Measurements from ENCODE around the gene TMEM63C.

TMEM63C gene

DNA sequence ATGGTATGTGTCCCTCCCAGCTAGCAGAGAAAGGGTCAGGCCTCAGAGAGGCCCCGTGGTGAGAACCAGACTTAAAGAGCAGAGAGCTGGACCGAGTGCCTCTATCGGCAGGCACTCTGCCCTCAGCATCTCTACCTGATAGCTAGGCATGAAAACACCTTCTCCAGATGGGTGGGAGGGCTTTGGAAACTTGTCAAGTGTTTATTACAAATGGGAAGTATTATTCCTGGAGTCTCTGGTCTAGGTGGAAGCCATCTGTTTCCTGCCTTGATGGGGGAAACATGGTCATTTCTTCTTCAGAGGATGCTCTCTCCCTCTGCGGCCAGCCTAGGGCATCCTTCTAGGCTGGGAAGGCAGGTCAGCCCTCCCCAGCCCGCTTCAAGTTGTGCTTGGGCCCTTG, 2.3 kb downstream of the TMEM63C start:
- H3K4me3 ChIP-seq (IDR thresholded peaks at IDR 0.05; ENCODE audit: insufficient read depth, low read depth, low read length), result no peak overlapping the region
- H3K4me1 ChIP-seq (ENCODE audit: low read depth, poor library complexity, severe bottlenecking), result peaks cover 9% of the 10 kb centered on the region
- no peak overlapping the region for H3K4me2 ChIP-seq
- no peak overlapping the region for H3K27ac ChIP-seq
- H3K79me2 ChIP-seq (ENCODE audit: insufficient read depth, low read depth), result no peaks in the 10 kb centered on the region
- H4K20me1 ChIP-seq (ENCODE audit: insufficient read depth), result no peaks in the 10 kb centered on the region
- H3K36me3 ChIP-seq (ENCODE audit: insufficient read depth), result no peaks in the 10 kb centered on the region
- TF ChIP-seq CTCF (conservative IDR thresholded peaks at IDR 0.05; ENCODE audit: low read depth, low read length), result no peak
- no peak overlapping the region for H2AFZ ChIP-seq (ENCODE audit: low read depth)
- H3K9ac ChIP-seq, result no peak overlapping the region
- no peaks in the 10 kb centered on the region for H3K27me3 ChIP-seq (ENCODE audit: insufficient read depth, low read depth)

GRCh38 chr14:77184396-77185092, 2.9 kb downstream of the TMEM63C start:
- peaks cover 9% of the 10 kb centered on the region for H3K4me1 ChIP-seq (ENCODE audit: low read depth, poor library complexity, severe bottlenecking)
- H3K27me3 ChIP-seq (ENCODE audit: insufficient read depth, low read depth), result no peaks in the 10 kb centered on the region
- no peak overlapping the region for H3K4me3 ChIP-seq (IDR thresholded peaks at IDR 0.05; ENCODE audit: insufficient read depth, low read depth, low read length)
- no peak overlapping the region for H3K9ac ChIP-seq
- H2AFZ ChIP-seq (ENCODE audit: low read depth), result no peak overlapping the region
- TF ChIP-seq CTCF (conservative IDR thresholded peaks at IDR 0.05; ENCODE audit: low read depth, low read length), result no peak
- no peaks in the 10 kb centered on the region for H4K20me1 ChIP-seq (ENCODE audit: insufficient read depth)
- H3K79me2 ChIP-seq (ENCODE audit: insufficient read depth, low read depth), result no peaks in the 10 kb centered on the region
- H3K4me2 ChIP-seq, result no peak overlapping the region
- no peaks in the 10 kb centered on the region for H3K36me3 ChIP-seq (ENCODE audit: insufficient read depth)
- H3K27ac ChIP-seq, result no peak overlapping the region

- no peak overlapping the region for H2AFZ ChIP-seq (ENCODE audit: low read depth)
- no peak overlapping the region for H3K9ac ChIP-seq
- no peaks in the 10 kb centered on the region for H4K20me1 ChIP-seq (ENCODE audit: insufficient read depth)
- H3K4me1 ChIP-seq (ENCODE audit: low read depth, poor library complexity, severe bottlenecking), result peaks cover 9% of the 10 kb centered on the region
- H3K36me3 ChIP-seq (ENCODE audit: insufficient read depth), result no peaks in the 10 kb centered on the region
- no peaks in the 10 kb centered on the region for H3K27me3 ChIP-seq (ENCODE audit: insufficient read depth, low read depth)
- H3K79me2 ChIP-seq (ENCODE audit: insufficient read depth, low read depth), result no peaks in the 10 kb centered on the region
- no peak overlapping the region for H3K4me2 ChIP-seq
- no peak overlapping the region for H3K27ac ChIP-seq
- TF ChIP-seq CTCF (conservative IDR thresholded peaks at IDR 0.05; ENCODE audit: low read depth, low read length), result no peak
- H3K4me3 ChIP-seq (IDR thresholded peaks at IDR 0.05; ENCODE audit: insufficient read depth, low read depth, low read length), result no peak overlapping the region
These were observed 3.5 kb downstream of the TMEM63C start for GRCh38 chr14:77185093-77185465.

GRCh38 chr14:77186911-77187648, 5.5 kb downstream of the TMEM63C start:
- Histone ChIP-seq H4K20me1 (ENCODE audit: insufficient read depth) (no peaks in the 10 kb centered on the region), H3K4me1 (ENCODE audit: low read depth, poor library complexity, severe bottlenecking) (no peaks in the 10 kb centered on the region), H3K9ac (no peak overlapping the region), H3K27me3 (ENCODE audit: insufficient read depth, low read depth) (no peaks in the 10 kb centered on the region), H2AFZ (ENCODE audit: low read depth) (no peak overlapping the region), H3K27ac (no peak overlapping the region), H3K79me2 (ENCODE audit: insufficient read depth, low read depth) (no peaks in the 10 kb centered on the region), H3K36me3 (ENCODE audit: insufficient read depth) (no peaks in the 10 kb centered on the region), H3K4me2 (no peak overlapping the region), H3K4me3 (IDR thresholded peaks at IDR 0.05; ENCODE audit: insufficient read depth, low read depth, low read length) (no peak overlapping the region)
- TF ChIP-seq CTCF (conservative IDR thresholded peaks at IDR 0.05; ENCODE audit: low read depth, low read length), result no peak
